GM12891 (cell line): ENCODE measurements around the gene UBE2E1.
"Not testable (repeated sequence)": the region's sequence is repeated elsewhere in the genome, so short reads cannot be mapped to it uniquely, and the experiment has no call there.

Source experiments
- POLR2A ChIP-seq: IDR thresholded peaks from 2 replicates; pipeline ENCODE4 v1.6.1; 2011; ENCODE audit warnings: low read depth, low read length, control low read depth
- TAF1 ChIP-seq: IDR thresholded peaks from 2 replicates; pipeline ENCODE4 v1.6.1; 2011; ENCODE audit warnings: low read depth, low read length, control low read depth

DNA sequence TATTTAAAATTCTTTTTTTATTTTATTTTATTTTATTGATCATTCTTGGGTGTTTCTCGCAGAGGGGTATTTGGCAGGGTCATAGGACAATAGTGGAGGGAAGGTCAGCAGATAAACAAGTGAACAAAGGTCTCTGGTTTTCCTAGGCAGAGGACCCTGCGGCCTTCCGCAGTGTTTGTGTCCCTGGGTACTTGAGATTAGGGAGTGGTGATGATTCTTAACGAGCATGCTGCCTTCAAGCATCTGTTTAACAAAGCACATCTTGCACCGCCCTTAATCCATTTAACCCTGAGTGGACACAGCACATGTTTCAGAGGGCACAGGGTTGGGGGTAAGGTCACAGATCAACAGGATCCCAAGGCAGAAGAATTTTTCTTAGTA, 64.9 kb downstream of the UBE2E1 start:
- TF ChIP-seq POLR2A, TAF1: not testable (repeated sequence)
